Renal cortical epithelial cell (primary cell): ENCODE data around the gene CXCL1. TPM values are rescaled to one million over a fixed set of nuclear protein-coding genes. Genes with fewer than 3 reads are reported as not detected.

ENCODE experiments used
- DNase-seq: peaks from one replicate; pipeline ENCODE4 v3.0.0-alpha.2; 2011; ENCODE audit warnings: low read depth
- total RNA-seq: library from RNA; depleted of rRNA; stranded (reverse); fragments of >200 nt; gene quantifications from 2 replicates; pipeline ENCODE4 v1.2.3, GENCODE V29; 2014

Gene CXCL1
- total RNA-seq, result 194 and 254 TPM in 2 replicates

GRCh38 chr4:73869130-73870055, at the start of gene CXCL1:
Gene CXCL1 (plus strand): TSS chr4:73869393. CDS start chr4:73869471, 78 bp downstream.
- DNase-seq, result peak; percentile 37

GRCh38 chr4:73821325-73821724, 47.9 kb upstream of the CXCL1 start:
- no peak for DNase-seq

GRCh38 chr4:73822389-73822788, 46.8 kb upstream of the CXCL1 start:
- peak; percentile 53 for DNase-seq

GRCh38 chr4:73822812-73823504, 46.2 kb upstream of the CXCL1 start:
- no peak for DNase-seq

GRCh38 chr4:73823760-73824159, 45.4 kb upstream of the CXCL1 start:
- DNase-seq, result no peak

- DNase-seq, result no peak
These were observed 40.2 kb upstream of the CXCL1 start for GRCh38 chr4:73828956-73829355.

- DNase-seq, result no peak
These were observed 37.6 kb upstream of the CXCL1 start for GRCh38 chr4:73831569-73831968.

- DNase-seq, result peak; percentile 77
These were observed 36.4 kb upstream of the CXCL1 start for GRCh38 chr4:73832651-73833237.

GRCh38 chr4:73836373-73837279, 32.6 kb upstream of the CXCL1 start, which contains the start of gene CXCL6:
Gene CXCL6 (plus strand): TSS chr4:73836678. CDS start chr4:73836751, 73 bp downstream.
- DNase-seq, result no peak

GRCh38 chr4:73839071-73839470, 30.1 kb upstream of the CXCL1 start:
- no peak for DNase-seq

- DNase-seq, result no peak
These were observed 29.5 kb upstream of the CXCL1 start for GRCh38 chr4:73839715-73840114.

- DNase-seq, result no peak
These were observed 27.8 kb upstream of the CXCL1 start for GRCh38 chr4:73841243-73841925.

- no peak for DNase-seq
These were observed 26.5 kb upstream of the CXCL1 start for GRCh38 chr4:73842696-73843095.

- peak; percentile 73 for DNase-seq
These were observed 25.8 kb upstream of the CXCL1 start for GRCh38 chr4:73843369-73843768.

GRCh38 chr4:73844345-73844744, 24.8 kb upstream of the CXCL1 start:
- DNase-seq, result peak; percentile 78

- no peak for DNase-seq
These were observed 24.4 kb upstream of the CXCL1 start for GRCh38 chr4:73844806-73845205.

- no peak for DNase-seq
These were observed 21.5 kb upstream of the CXCL1 start for GRCh38 chr4:73847526-73848182.

- no peak for DNase-seq
These were observed 20.9 kb upstream of the CXCL1 start for GRCh38 chr4:73848183-73848777.

- DNase-seq, result no peak
These were observed 18.8 kb upstream of the CXCL1 start for GRCh38 chr4:73850261-73850970.
